Natural killer cell (primary cell): ENCODE data around the gene GABRA4. TPM values are rescaled to one million over a fixed set of nuclear protein-coding genes. Genes with fewer than 3 reads are reported as not detected.

Experiments used
- ATAC-seq, 3 donors: fragments of 150-1000 bp in 2 of 3; fragments of 200-7000 bp in 1 of 3; cut with Tn5 transposase; 1 replicate in 1 of 3; 2 replicates in 2 of 3; pipeline ENCODE4 v1.10.0; 2021; ENCODE audit warnings: mild to moderate bottlenecking in 2 of 3, moderate library complexity in 2 of 3
- DNase-seq, 2 donors: peaks; one replicate each; pipeline versions ENCODE4 v3.0.0 to v3.0.0-alpha.2; 2013 to 2021; ENCODE audit warnings: mixed read lengths in 1 of 2
- H3K27ac ChIP-seq: one replicate; pipeline ENCODE4 v1.5.1; 2013; ENCODE audit warnings: mild to moderate bottlenecking, low read length
- H3K27me3 ChIP-seq: one replicate; pipeline ENCODE4 v1.6.1; 2013; ENCODE audit warnings: low read length; ENCODE audit not compliant: control insufficient read depth, insufficient read depth
- H3K36me3 ChIP-seq: one replicate; pipeline ENCODE4 v1.6.1; 2013; ENCODE audit warnings: low read length; ENCODE audit not compliant: control insufficient read depth, insufficient read depth
- H3K4me1 ChIP-seq: one replicate; pipeline ENCODE4 v1.6.1; 2013; ENCODE audit warnings: low read length; ENCODE audit not compliant: control insufficient read depth, insufficient read depth
- H3K4me3 ChIP-seq: one replicate; pipeline ENCODE4 v1.5.1; 2013; ENCODE audit warnings: low read length
- H3K9me3 ChIP-seq: one replicate; pipeline ENCODE4 v1.6.1; 2013; ENCODE audit warnings: low read length; ENCODE audit not compliant: control insufficient read depth, insufficient read depth
- H3K27ac Mint-ChIP-seq, 2 donors: one replicate each; pipeline ENCODE4 v1.8.0; 2022; ENCODE audit warnings: mild to moderate bottlenecking in 2 of 2, mixed read lengths in 2 of 2, moderate library complexity in 1 of 2
- H3K27me3 Mint-ChIP-seq, 2 donors: one replicate each; pipeline ENCODE4 v1.8.0; 2022; ENCODE audit warnings: low read depth in 2 of 2, mixed read lengths in 2 of 2
- H3K36me3 Mint-ChIP-seq: one replicate; pipeline ENCODE4 v1.8.0; 2022; ENCODE audit warnings: mixed read lengths
- H3K4me1 Mint-ChIP-seq, 2 donors: one replicate each; pipeline ENCODE4 v1.8.0; 2022; ENCODE audit warnings: mixed read lengths in 2 of 2
- H3K4me3 Mint-ChIP-seq: one replicate; pipeline ENCODE4 v1.8.0; 2022; ENCODE audit warnings: mild to moderate bottlenecking, moderate library complexity, mixed read lengths
- H3K9me3 Mint-ChIP-seq, 2 donors: one replicate each; pipeline ENCODE4 v1.8.0; 2022; ENCODE audit warnings: mixed read lengths in 2 of 2
- WGBS: methylation state at CpG from one replicate; pipeline ENCODE4 v1.1.7; 2013; ENCODE audit warnings: missing lambda C conversion rate; ENCODE audit not compliant: insufficient coverage; 5-methylcytosine and 5-hydroxymethylcytosine counted together
- intact Hi-C: fragments of 100-400 bp; cut with micrococcal nuclease; formaldehyde crosslinking; loops from one replicate; pipeline ENCODE4 v1.14.2; 2022
- total RNA-seq, 4 donors: library from RNA; stranded (reverse); fragments of 120-200 nt in 1 of 4; gene quantifications; one replicate each; pipeline versions ENCODE4 v1.2.3 to v1.2.4, GENCODE V29; 2013 to 2022
- TF ChIP-seq, protein P1 (sequence below): fragments of 200-600 bp; IDR thresholded peaks from one replicate; pipeline ENCODE4 v1.8.0; 2022; ENCODE audit warnings: antibody characterized with exemption

Gene GABRA4
- total RNA-seq, 3 donors from 2014 or later (not counting 1 experiment from before 2014, with no cell fraction given), result not detected

DNA sequence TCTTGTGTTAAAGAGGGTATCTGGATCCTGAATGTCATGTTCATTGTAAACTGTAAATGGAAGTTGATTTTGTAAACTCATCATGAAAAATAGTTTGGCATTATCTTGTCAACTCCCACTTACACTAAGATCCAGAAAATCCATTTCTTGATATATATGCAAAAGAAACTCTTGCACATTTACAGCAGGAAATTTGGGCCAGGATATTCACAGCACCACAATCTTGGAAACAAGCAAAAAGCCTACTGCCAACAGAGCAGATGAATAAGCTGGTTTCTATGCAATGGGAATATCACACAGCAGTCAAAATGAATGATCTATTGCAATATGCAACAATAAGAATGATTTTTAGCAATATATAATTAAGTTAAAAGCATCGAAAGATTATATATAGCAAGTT is 8.6 kb downstream of the GABRA4 start:
- WGBS, result no CpG with 5 or more reads among the region's 1 CpG
- Histone ChIP-seq H3K27me3 (peaks cover 3% of the 10 kb centered on the region), H3K27ac (no peak overlapping the region), H3K36me3 (no peaks in the 10 kb centered on the region), H3K4me1 (no peaks in the 10 kb centered on the region), H3K9me3 (no peaks in the 10 kb centered on the region), H3K4me3 (no peak overlapping the region)
- H3K4me1 Mint-ChIP-seq, result no peaks in the 10 kb centered on the region
- H3K36me3 Mint-ChIP-seq, result no peaks in the 10 kb centered on the region
- no peaks in the 10 kb centered on the region for H3K9me3 Mint-ChIP-seq
- ATAC-seq (no peak), DNase-seq (no peak)
- H3K27ac Mint-ChIP-seq, result no peak overlapping the region
- H3K27me3 Mint-ChIP-seq, result peaks cover 5 to 30% of the 10 kb centered on the region in 2 donors
- H3K4me3 Mint-ChIP-seq, result no peak overlapping the region
- intact Hi-C loops, result no loop called here
- TF ChIP-seq, protein P1, sequence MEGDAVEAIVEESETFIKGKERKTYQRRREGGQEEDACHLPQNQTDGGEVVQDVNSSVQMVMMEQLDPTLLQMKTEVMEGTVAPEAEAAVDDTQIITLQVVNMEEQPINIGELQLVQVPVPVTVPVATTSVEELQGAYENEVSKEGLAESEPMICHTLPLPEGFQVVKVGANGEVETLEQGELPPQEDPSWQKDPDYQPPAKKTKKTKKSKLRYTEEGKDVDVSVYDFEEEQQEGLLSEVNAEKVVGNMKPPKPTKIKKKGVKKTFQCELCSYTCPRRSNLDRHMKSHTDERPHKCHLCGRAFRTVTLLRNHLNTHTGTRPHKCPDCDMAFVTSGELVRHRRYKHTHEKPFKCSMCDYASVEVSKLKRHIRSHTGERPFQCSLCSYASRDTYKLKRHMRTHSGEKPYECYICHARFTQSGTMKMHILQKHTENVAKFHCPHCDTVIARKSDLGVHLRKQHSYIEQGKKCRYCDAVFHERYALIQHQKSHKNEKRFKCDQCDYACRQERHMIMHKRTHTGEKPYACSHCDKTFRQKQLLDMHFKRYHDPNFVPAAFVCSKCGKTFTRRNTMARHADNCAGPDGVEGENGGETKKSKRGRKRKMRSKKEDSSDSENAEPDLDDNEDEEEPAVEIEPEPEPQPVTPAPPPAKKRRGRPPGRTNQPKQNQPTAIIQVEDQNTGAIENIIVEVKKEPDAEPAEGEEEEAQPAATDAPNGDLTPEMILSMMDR, result no peak

DNA sequence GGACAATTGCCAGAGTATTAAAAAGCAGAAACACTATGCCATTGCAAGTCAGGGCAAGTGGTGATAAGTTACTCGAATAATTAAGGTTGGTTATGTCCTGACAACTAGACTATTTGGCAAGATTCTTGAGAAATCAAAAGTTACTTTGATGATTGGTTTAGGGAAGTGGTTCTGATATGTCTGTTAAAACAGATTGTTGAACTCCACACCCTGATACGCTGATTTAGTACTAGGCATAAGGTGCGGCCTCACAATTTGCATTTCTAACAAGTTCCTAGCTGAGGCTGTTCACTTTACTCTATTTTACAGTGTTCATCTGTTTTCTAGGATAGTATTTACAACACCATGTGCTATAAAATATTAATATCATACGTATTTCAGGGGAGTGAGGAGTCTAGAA is 12.5 kb downstream of the GABRA4 start:
- peaks cover 10 to 45% of the 10 kb centered on the region in 2 donors for H3K27me3 Mint-ChIP-seq
- ATAC-seq (no peak), DNase-seq (no peak)
- no peak overlapping the region for H3K27ac Mint-ChIP-seq
- H3K4me3 ChIP-seq, result no peak overlapping the region
- H3K4me1 Mint-ChIP-seq, result no peaks in the 10 kb centered on the region
- no peaks in the 10 kb centered on the region for H3K36me3 ChIP-seq
- no peaks in the 10 kb centered on the region for H3K36me3 Mint-ChIP-seq
- intact Hi-C loops, result no loop called here
- H3K27me3 ChIP-seq, result peaks cover 2% of the 10 kb centered on the region
- no peaks in the 10 kb centered on the region for H3K9me3 Mint-ChIP-seq
- TF ChIP-seq, protein P1, result no peak
- no peaks in the 10 kb centered on the region for H3K9me3 ChIP-seq
- WGBS, result 87% methylated on average over 3 of the region's 4 CpGs
- H3K4me1 ChIP-seq, result no peaks in the 10 kb centered on the region
- H3K27ac ChIP-seq, result no peak overlapping the region
- H3K4me3 Mint-ChIP-seq, result no peak overlapping the region

DNA sequence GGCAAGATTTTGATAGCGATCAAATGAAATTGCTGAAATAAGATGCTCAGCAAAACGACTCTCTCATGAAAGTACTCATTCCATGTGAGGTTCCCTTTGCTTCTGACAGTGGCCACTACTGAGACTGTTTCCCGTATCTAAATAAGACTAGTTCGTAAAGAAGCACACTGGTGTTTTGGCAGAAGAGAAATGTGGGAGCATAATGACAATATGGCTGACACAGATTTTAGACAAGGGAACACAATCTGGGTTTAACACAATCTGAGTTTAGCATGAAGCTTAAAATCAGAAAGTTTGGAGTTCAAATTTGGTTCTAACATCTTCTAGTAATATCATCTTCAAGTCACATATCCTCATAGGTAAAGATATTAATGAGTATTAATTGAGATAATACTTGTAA is 13.7 kb downstream of the GABRA4 start:
- Histone ChIP-seq H3K36me3 (no peaks in the 10 kb centered on the region), H3K4me1 (no peaks in the 10 kb centered on the region), H3K4me3 (no peak overlapping the region), H3K9me3 (no peaks in the 10 kb centered on the region), H3K27me3 (peaks cover under 1% of the 10 kb centered on the region), H3K27ac (no peak overlapping the region)
- no peak for DNase-seq
- TF ChIP-seq, protein P1, result no peak
- no peaks in the 10 kb centered on the region for H3K36me3 Mint-ChIP-seq
- H3K4me1 Mint-ChIP-seq, result no peaks in the 10 kb centered on the region
- intact Hi-C loops, result no loop called here
- no peak overlapping the region for H3K4me3 Mint-ChIP-seq
- H3K27ac Mint-ChIP-seq, result no peak overlapping the region
- no peaks in the 10 kb centered on the region for H3K9me3 Mint-ChIP-seq
- 89% methylated on average over 4 of the region's 4 CpGs for WGBS
- ATAC-seq, result no peak
- H3K27me3 Mint-ChIP-seq, result peaks cover 10 to 56% of the 10 kb centered on the region in 2 donors

DNA sequence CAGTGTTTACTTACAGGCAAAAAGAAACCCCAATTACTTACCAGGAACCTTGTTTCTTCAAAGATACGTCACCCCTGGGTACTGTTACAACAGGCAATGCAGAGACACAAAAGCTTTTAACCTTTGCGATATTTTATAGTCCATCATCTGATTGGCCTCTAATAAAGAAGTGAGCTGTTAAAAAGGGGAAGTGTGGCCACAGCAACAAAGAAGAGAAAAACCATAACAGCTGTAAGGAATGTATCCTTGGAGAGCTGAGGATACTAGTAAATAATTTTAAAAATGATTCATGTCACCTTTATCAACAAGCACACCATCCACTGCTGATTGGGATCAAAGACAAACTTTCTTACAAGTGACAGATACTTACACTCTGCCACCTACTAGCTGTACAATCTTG is 14.1 kb downstream of the GABRA4 start:
- WGBS, result 93% methylated on average over 2 of the region's 2 CpGs

More for the DNA sequence above, 14.1 kb downstream of the GABRA4 start:
- Histone ChIP-seq H3K27me3 (no peaks in the 10 kb centered on the region), H3K4me3 (no peak overlapping the region), H3K27ac (no peak overlapping the region), H3K4me1 (no peaks in the 10 kb centered on the region), H3K36me3 (no peaks in the 10 kb centered on the region), H3K9me3 (no peaks in the 10 kb centered on the region)
- Mint-ChIP-seq H3K9me3 (no peaks in the 10 kb centered on the region), H3K36me3 (no peaks in the 10 kb centered on the region), H3K27ac (no peak overlapping the region), H3K4me1 (no peaks in the 10 kb centered on the region), H3K27me3 (peaks cover 10 to 58% of the 10 kb centered on the region in 2 donors), H3K4me3 (no peak overlapping the region)
- ATAC-seq (no peak), DNase-seq (no peak)
- TF ChIP-seq, protein P1, result no peak
- intact Hi-C loops, result no loop called here
